Transverse colon (tissue), 4 donors: Measurements from ENCODE around the gene RFWD3. TPM values are rescaled to one million over a fixed set of nuclear protein-coding genes. Genes with fewer than 3 reads are reported as not detected.

Source experiments
- DNase-seq: peaks from one replicate; pipeline ENCODE4 v3.0.0-alpha.2; 2019
- H3K27ac ChIP-seq, 4 donors: fragments of 200-600 bp; sonication (generic); 2 replicates each; pipeline ENCODE4 v1.5.1; 2016 to 2018; ENCODE audit warnings: inconsistent platforms in 4 of 4
- H3K27me3 ChIP-seq: fragments of 200-600 bp; sonication (generic); 2 replicates; pipeline ENCODE4 v1.5.1; 2017; ENCODE audit warnings: inconsistent platforms
- H3K36me3 ChIP-seq, 4 donors: fragments of 200-600 bp; sonication (generic); 2 replicates each; pipeline ENCODE4 v1.5.1; 2017 to 2019; ENCODE audit warnings: inconsistent platforms in 4 of 4
- H3K4me1 ChIP-seq, 4 donors: fragments of 200-600 bp; sonication (generic); 2 replicates each; pipeline ENCODE4 v1.5.1; 2017 to 2020; ENCODE audit warnings: inconsistent platforms in 4 of 4
- H3K4me3 ChIP-seq, 4 donors: fragments of 200-600 bp; sonication (generic); 1 replicate in 1 of 4; 2 replicates in 3 of 4; pipeline versions ENCODE4 v1.5.1 to v1.6.1; 2017 to 2019; ENCODE audit warnings: inconsistent platforms in 4 of 4
- H3K9me3 ChIP-seq, 2 donors: fragments of 200-600 bp; sonication (generic); 2 replicates each; pipeline ENCODE4 v1.5.1; 2017 to 2019; ENCODE audit warnings: inconsistent platforms in 2 of 2
- CTCF ChIP-seq, 5 experiments: fragments of 200-600 bp in 3 of 5; fragments of 450-650 bp in 2 of 5; sonication (generic) in 3 of 5; IDR thresholded peaks; 1 replicate in 2 of 5; 2 replicates in 3 of 5; pipeline ENCODE4 v1.5.1; 2016 to 2017; ENCODE audit warnings: antibody characterized with exemption in 5 of 5, inconsistent platforms in 3 of 5, mild to moderate bottlenecking in 2 of 5, moderate library complexity in 1 of 5
- EP300 ChIP-seq: sonication (generic); formaldehyde crosslinking; IDR thresholded peaks from one replicate; pipeline ENCODE4 v1.6.1; 2017; ENCODE audit warnings: antibody characterized with exemption, low read depth
- POLR2A ChIP-seq: fragments of 450-650 bp; IDR thresholded peaks from one replicate; pipeline ENCODE4 v1.6.1; 2016; ENCODE audit warnings: antibody characterized with exemption, mild to moderate bottlenecking, moderate library complexity
- POLR2AphosphoS5 ChIP-seq, 3 donors: sonication (generic); formaldehyde crosslinking; IDR thresholded peaks; one replicate each; pipeline ENCODE4 v1.6.1; 2016; ENCODE audit warnings: antibody characterized with exemption in 3 of 3
- WGBS, 2 donors: methylation state at CpG; one replicate each; pipeline ENCODE4 v1.1.5; 2018; ENCODE audit warnings: low coverage in 1 of 2; 5-methylcytosine and 5-hydroxymethylcytosine counted together
- in situ Hi-C, 4 donors: fragments of 200-750 bp; cut with MboI; loops; one replicate each; pipeline versions ENCODE4 v1.15.0 to v1.15.1; 2017; ENCODE audit warnings: low sequenced_read_pairs in 3 of 4, low pct_ligation_motif_present in 1 of 4, low pct_unique_long_range_greater_than_20kb in 1 of 4
- intact Hi-C: fragments of 100-400 bp; cut with DNase I; formaldehyde crosslinking; loops from one replicate; pipeline ENCODE4 v1.15.1; 2023; ENCODE audit warnings: low total_unique reads
- total RNA-seq, 4 donors: library from RNA; depleted of rRNA; stranded (reverse); fragments of >200 nt; gene quantifications; one replicate each; pipeline ENCODE4 v1.1.0, GENCODE V29; 2016

RFWD3 gene
- total RNA-seq, 4 donors from 2014 or later: 2.8 to 23.9 (median 19.2) TPM

GRCh38 chr16:74711938-74712337, 45.3 kb upstream of the RFWD3 start:
- in situ Hi-C loops: loop anchor here (5.0 to 25.0 kb wide), 4 partner anchors 150 to 400 kb away; partner anchors contain the start of gene LDHD (in 1 of the 4)
- no peak for DNase-seq
- H3K27ac ChIP-seq: no peak overlapping the region
- intact Hi-C loops: loop anchor here (5.0 kb wide), 1 partner anchor 150 kb away; no protein-coding TSS in a partner anchor
- TF ChIP-seq EP300 (no peak), CTCF (IDR thresholded peaks at IDR 0.05) (no peak), POLR2A (no peak), POLR2AphosphoS5 (IDR thresholded peaks at IDR 0.05) (no peak)
- no peaks in the 10 kb centered on the region for H3K27me3 ChIP-seq
- no peaks in the 10 kb centered on the region for H3K36me3 ChIP-seq
- no peaks in the 10 kb centered on the region for H3K9me3 ChIP-seq
- 88 to 91% methylated on average over 6 to 12 of the region's 12 CpGs for WGBS, 2 donors
- H3K4me1 ChIP-seq: peaks cover 0 to 5% (median 0%) of the 10 kb centered on the region in 4 donors
- H3K4me3 ChIP-seq: no peak overlapping the region

- no peaks in the 10 kb centered on the region for H3K9me3 ChIP-seq
- H3K27ac ChIP-seq: no peak overlapping the region
- H3K27me3 ChIP-seq: no peaks in the 10 kb centered on the region
- no peak for DNase-seq
- no peaks in the 10 kb centered on the region for H3K36me3 ChIP-seq
- in situ Hi-C loops (loop anchor here (5.0 to 25.0 kb wide), 4 partner anchors 152 to 402 kb away; partner anchors contain the start of gene LDHD (in 1 of the 4)), intact Hi-C loops (loop anchor here (5.0 kb wide), 1 partner anchor 152 kb away; no protein-coding TSS in a partner anchor)
- H3K4me3 ChIP-seq: no peak overlapping the region
- peaks cover 0 to 5% (median 0%) of the 10 kb centered on the region in 4 donors for H3K4me1 ChIP-seq
- TF ChIP-seq POLR2AphosphoS5 (IDR thresholded peaks at IDR 0.05) (no peak), CTCF (IDR thresholded peaks at IDR 0.05) (no peak), POLR2A (no peak), EP300 (no peak)
- WGBS, 2 donors: 96 to 100% methylated on average over 3 to 8 of the region's 8 CpGs
These were observed 43.7 kb upstream of the RFWD3 start for GRCh38 chr16:74710401-74710800.

- no peak overlapping the region for H3K27ac ChIP-seq
- intact Hi-C loops: no loop called here
- 0 to 2% methylated on average over 1 to 6 of the region's 6 CpGs for WGBS, 2 donors
These were observed 42.8 kb upstream of the RFWD3 start for GRCh38 chr16:74709441-74709877.

More at GRCh38 chr16:74709441-74709877, 42.8 kb upstream of the RFWD3 start:
- no peaks in the 10 kb centered on the region for H3K36me3 ChIP-seq
- DNase-seq: peak; percentile 87
- no peak overlapping the region for H3K4me3 ChIP-seq
- H3K4me1 ChIP-seq: peaks cover 0 to 5% (median 0%) of the 10 kb centered on the region in 4 donors
- H3K27me3 ChIP-seq: no peaks in the 10 kb centered on the region
- TF ChIP-seq POLR2A (no peak), CTCF (IDR thresholded peaks at IDR 0.05) (peak; percentile 93 to 98 (median 95))
- no peaks in the 10 kb centered on the region for H3K9me3 ChIP-seq
- in situ Hi-C loops: loop anchor here in 3 of 4 donors (25.0 kb wide), 2 partner anchors 153 to 403 kb away; partner anchors contain the start of gene LDHD (in 1 of the 3)
